ENCODE results near the gene CCDC141.

The CCDC141 gene

DNA sequence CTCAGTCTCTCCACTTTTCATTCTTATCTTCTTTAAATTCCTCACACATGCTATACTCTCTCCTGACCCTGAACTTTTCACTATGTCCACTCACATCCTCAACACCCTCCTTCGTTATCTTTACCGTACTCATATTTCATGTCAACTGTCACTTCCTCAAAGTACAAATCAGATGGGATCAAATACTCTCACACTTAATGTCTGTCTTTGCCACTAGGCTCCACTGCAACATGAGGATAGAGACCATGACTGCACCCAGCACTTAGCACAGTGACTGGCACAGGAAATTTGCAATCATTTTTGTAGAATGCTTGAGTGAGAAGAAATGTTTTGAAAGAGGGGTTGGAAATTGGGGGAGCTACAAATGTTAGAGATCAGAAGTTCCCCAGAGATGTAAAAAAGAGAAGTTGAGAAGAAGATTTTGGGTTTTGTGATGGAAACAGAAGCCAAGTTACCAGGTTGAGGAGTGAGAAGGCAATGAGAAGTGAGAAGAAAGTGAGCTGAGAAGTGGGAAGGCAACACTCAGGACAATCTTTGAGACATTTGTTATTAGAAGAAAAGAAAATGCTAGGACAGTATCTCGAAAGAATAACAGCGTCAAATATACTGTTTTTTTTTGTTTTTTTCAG is 87.0 kb downstream of the CCDC141 start:
- DNase-seq, result no peak

DNA sequence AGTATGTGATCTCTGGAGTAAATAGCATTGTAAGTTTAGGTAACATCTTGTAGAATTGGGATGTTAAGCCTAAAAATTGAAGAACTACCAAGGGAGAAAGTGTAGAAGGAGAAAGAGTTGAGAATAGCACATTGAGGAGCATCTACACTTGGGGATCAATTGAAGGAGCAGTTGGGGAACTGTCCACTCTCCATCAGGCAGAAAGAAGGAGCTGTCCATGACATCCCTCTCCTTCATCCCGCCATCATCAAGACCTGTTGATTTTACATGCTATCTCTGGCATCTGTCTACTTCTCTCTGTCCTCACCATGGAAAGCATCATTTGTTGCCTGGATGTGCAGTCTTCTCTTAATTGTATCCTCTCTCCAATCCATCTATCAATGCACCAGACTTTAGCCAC is 87.8 kb downstream of the CCDC141 start:
- no peak for DNase-seq

DNA sequence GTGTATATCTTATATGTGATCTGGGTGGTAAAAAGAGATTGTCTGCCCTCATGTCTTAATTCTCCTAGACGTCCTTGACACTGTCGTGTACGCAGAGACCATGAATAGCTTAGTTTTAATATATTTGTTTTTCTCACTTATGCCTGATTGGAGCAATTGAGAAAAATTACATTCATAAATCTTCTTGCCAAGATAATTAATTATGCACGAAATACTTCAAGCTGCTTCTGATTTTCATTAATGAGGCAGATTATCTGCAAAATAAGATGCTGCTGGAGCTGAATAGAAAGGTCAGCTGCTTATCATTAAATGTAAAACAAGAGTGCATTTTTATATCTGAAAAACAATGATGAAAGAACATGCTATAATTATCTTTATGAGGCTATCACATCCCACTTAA is 95.9 kb downstream of the CCDC141 start:
- peak; percentile 69 for DNase-seq

DNA sequence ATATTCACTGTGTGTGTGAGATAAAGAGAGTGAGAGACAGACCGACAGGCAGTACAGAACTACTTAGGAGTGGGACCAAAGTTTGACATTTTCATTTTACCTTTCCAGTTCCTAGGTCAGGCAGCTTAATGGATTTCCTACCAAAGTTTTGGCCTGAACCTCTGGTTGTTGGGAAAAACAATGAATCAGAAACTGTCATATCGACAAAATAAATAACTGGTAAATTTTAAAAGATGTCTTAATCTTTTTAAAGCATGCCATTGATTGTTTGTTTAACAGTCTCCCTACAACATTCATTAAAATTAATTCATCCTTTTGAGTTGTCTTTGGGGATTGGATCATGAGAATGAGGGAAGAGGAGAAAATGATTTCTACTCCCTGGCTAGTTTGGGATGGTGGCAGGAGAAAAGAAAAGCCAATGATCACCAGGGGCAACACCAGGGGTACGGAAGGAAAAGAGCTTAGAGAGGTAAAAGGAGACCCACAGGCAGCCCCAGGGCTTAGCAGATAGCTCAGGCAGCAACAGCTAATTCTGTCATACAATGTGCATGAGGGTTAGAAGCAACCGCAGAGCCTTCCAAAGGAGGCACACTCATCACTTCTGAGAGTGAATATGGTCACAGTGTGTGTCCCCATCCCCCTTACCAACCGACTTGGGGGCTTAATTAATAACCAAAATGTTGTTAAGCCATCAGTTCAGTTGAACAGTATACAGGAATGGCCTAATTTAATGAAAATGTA is 98.5 kb downstream of the CCDC141 start:
- no peak for DNase-seq

DNA sequence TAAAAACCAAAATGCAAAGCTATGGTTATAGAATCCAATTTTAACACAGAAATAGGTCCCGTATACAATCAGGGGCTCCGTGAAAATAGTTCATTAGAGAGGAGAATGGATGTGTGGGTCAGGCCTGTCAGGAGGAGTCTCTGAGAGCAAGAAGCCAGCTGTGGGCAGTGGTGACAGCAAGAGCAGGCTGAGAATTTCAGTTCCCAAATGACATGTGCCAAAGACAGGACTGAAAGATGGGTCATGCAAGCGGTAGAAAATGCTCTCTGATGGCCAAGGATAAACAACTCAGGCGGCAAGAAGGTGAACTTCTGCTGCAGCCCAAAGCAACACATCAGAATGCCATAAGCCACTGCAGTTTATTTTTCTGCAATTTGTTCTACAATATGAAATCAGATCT is 100.4 kb downstream of the CCDC141 start:
- no peak for DNase-seq

DNA sequence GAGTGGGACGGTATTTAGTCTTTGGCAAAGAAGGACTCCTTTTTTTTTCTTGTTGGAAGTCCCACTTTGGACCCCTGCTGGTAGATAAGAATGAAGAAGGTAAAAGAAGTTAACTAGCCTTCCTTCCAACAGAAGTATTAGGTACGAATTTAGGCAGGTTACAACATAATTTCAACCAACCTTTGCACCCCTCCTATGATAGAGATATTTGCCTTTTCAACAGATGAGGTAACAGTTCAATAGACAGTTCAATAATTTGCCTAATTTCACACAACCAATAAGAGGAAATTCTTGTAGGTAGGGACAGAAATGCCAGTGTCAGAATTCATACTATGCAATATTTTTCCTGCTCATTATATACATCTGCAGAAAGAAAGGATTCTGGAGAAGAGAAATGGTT is 100.8 kb downstream of the CCDC141 start:
- no peak for DNase-seq

DNA sequence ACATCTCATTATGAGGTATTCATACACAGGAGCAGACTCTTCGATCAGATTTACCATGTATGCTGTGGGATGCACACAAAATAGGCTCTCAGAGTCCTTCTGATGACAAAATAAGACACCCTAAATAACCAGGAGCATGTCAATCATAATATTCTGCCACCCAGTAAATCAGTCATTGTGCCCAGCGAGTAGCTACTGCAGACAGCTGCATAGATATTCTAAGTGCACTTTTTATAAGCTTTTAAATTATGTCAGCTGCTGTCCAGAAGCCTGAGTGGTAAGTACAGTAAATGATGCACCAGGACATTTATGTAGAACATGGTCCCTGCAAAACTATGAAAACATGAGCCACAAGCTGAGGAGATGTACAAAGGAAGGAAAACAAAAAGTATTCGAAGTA is 102.9 kb downstream of the CCDC141 start:
- DNase-seq, result no peak

DNA sequence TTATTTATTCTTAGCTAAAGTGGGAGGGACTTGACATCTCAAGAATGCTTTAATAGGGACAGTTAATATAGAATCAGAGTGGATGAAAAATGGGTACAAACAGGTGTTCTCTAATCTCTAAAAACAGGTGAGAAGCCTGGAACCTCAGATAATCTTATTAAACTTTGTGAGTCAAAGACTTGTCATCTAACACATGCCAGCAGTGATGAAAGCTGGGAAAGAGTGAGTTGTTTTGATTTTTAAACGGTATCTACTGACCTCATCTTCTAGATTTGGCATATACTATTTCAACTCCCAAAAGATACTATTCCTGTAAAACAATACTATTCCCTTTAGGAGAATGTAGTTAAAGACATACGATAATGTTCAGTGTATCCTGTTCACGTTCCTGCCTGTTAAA is 103.4 kb downstream of the CCDC141 start:
- no peak for DNase-seq

DNA sequence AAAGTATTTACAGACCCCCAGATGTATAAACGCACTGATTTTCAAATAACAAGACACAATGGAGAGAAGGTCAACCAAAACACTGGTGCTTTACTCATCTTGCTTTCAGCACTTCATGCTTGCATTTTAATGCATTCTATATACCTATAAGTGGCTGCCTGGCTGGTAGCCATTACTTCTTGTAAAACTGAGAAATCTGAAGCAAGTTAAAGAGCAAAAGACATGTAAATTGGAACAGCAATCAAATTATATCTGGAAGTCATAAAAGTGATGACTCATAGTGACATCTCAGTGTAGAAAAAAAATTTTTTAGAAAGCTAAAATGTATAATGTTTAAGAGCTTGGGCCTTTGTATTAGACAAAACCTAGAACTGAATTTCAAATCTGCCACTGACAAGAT is 106.2 kb downstream of the CCDC141 start:
- peak; percentile 18 for DNase-seq

DNA sequence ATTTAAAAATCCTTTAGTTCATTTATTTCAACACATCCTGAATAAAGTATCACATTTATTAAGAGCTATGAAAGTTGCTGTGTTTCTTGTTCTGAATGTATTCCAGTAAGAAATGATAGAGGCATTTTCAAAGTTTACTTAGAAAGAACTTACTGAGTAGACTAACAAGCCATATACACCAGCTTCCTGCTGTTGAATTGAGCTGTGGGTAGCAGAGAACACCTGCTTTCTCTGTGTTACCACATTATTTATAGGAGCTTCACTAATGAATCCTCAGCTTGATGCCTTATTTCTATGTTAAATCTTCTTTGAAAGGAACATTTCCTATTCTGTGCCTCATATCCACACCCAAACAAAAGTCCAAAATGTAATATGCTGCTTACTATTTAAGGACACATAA is 115.4 kb downstream of the CCDC141 start:
- DNase-seq, result no peak

DNA sequence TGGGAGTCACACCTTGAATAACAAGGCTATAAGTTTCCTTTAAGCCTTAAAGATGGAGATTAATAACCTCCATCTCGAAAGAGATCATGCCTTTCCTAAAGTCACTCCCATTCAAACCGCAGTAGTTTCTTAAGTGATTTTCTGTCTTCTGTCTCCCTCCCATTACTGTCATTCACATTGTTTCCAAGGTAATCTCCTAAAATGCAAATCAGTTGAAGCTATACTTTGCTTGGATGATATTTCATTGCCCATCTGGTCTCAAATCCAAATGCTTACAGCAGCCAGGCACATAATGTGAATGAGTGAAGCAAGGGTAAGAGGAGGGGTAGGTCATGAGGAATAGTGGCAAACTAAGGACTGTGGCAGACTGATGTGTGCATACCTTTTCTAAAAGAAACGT is 116.4 kb downstream of the CCDC141 start:
- DNase-seq, result no peak

DNA sequence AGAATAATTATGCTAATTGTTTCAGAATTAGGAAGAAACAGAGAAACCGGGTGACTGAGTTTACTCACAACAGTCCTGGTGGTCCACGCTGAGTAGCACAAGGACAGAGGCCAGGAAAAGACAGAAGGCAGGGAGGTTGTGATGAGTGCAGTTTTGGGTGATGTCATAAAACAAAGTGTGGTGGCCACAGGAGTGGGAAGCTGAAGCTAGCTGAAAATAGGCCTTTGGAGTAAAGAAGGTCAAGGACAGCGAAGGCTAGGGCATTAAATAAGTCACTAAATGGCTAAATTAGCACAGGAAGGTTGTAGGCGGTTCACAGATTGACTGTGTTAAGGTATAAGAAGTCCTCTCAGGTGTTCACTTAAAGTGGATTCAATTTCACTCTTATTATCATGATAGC is 121.9 kb downstream of the CCDC141 start:
- no peak for DNase-seq

DNA sequence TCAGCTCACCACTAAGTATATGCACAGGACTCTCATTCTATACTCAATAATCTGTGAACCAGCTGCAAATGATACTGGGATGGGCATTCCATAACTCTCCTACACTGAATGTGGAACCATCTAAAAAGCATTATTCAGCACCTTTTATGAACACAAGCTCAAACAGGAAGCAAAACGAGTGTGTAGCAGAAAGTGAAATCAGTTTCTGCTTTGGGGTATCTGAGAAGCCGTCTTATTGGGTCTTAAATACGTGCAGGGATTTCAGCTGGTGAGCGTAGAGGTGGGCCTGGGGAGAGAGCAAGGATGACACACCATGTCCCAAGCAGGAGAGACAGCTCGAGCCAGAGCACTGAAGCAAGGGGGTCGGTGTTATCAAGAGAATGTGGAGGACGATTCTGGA is 122.8 kb downstream of the CCDC141 start:
- DNase-seq, result no peak

DNA sequence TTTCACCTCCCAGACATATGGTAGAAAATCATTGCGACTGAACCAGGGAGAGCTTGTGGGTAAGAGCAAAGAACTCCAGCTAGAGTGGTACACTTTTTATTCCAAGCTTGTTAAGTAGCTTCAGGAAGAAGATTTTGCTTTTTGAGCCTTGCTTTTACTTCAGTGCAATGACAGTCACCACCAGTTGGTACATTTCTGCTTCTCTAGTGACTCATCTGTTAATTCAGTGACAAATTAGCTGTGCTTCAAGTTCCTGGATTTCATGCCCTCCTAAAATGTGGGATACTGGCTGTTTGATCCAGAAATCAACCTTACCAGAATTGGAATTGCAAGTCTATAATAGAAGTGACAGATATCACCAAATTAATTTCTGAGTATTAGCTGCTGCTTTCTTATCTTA is 125.1 kb downstream of the CCDC141 start:
- no peak for DNase-seq

DNA sequence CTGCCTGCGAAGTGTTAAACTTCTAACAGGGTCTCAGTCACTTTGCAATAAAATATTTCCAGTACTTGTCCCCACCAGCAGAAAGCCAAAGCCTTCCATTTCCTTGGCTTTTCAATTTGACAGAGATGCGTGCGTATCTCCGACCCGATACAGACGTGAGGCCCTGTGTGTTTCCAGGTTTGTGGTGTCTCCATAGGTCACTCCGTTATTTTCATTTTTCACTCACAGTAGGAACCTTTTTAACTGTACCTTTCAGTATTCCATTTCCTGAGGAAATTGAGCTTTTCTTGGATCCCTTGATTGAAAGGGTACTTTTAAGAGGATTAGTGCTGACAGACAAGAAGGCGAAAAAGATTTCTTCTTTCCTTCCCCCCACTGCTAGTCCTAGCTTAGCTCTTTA is 126.4 kb downstream of the CCDC141 start:
- no peak for DNase-seq

DNA sequence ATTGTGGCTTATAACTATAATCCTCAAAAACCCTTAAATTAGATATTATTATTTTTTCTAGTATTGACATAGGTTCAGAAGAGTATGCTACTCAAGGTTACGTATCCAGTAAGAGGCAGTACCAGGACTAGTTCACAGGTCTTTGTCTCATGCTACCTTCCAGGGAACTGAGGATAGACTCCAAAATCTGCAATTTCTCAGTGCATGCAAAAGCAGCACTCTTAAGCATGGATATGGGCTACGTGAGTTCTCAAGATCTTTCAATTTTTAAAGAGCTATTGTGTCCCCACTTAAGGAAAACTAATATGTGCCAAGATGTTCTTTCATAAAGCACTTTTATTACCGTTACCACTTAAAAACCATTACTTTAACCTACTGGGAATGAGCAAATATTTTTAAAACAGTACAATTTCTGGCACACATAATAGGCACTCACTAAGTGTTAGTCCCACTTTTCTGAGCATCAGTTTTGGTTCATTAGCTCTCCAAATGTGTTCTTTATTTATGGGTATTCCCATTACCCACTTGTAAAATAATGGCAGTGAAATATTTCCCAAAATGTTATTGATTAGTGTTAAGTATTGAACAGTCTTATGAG is 128.9 kb downstream of the CCDC141 start:
- peak; percentile 19 for DNase-seq

DNA sequence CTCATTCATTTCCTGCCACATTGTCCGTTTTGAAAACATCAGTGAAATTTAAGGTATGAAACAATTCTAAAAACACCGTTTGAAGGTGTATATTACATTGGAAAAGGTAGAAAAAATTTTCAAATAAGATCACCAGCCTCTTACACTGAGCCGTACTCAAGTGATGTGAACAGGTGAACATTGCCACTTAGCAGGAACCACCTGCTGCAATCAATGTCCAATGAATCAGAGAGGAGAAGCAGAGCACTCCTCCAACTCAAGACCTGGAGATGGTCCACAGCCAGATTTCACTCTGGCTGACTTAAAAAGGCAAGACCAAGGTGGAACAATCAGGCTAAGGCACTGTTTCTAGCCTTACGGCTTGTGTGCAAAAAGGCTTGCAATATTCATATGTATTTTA is 132.4 kb downstream of the CCDC141 start:
- DNase-seq, result no peak

DNA sequence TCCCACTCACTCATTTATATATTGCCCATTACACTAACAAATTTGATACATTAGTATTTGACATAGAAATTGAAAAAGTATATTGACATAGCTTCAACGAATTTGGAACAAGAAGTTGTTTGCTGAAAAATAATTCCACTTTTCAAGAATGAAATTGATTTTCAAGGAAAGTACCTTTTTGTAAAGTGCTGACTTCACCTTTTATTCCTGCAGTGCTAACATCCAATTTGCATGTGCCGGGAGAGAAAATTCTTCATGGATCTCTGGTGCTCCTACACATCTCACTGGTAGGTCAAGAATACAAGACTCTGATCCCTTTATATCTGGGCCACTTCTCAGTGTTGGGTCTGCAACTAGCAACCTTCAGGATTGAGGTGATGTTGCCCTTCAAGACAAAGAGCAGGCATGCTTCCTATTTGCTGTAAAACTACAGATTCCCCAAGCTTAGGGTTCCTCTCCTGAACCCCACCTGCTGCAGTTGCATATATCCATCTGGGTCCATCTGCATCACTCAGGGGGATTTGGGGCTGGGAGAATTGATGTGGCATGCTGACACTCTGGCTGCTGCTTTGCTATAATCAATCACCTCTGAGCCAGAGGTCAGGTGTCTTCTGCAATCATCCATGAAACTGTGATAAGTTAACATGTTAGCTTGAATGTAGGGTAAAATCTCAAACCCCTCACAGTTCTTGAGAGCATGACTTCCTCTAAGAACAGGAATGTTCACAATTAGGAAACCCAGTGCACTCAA is 134.3 kb downstream of the CCDC141 start:
- no peak for DNase-seq

DNA sequence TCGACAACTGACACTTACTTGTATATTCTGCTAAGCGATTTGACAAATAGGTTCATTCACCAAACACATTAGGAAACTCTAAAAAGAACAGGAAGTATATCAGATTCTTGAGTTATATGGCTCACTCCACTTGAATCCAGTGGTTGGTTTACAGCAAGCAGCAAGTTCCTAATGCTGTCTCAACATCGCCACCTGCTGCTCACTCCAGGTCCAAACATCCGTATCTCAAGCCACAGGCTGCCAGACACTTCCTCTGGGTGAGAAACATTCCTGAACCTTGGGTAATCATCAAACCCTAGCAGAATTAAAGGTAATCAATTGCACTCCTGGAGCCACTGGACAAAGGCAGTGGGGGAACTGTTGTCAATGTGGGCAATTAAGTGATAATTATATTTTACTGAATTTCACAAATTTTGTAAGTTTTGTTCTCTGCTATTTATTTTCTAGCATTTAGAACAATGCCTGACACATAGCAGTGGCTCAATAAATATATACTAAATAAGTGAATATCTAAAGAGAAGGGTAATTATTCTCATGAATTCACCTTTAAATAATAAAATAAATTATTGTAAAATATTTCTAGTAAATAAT is 135.6 kb downstream of the CCDC141 start:
- DNase-seq, result peak; percentile 50

DNA sequence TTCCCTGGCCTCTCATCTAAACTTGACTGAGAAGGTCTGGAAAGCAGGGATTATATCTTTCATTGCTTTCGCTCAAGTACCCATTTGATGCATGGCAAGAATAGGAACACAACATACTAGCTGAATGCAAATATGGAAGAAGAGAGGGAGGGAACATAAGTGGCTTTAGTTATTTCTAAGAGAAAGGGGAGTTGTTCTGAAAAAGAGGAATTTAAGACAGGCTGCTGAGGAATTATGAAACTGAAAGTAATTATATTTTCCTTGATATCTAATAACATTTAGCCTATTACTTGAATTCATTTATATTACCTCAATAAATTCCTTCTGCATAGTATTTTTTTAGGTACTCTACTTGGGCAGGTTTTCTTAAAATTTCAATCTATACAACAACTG is 136.9 kb downstream of the CCDC141 start:
- no peak for DNase-seq

DNA sequence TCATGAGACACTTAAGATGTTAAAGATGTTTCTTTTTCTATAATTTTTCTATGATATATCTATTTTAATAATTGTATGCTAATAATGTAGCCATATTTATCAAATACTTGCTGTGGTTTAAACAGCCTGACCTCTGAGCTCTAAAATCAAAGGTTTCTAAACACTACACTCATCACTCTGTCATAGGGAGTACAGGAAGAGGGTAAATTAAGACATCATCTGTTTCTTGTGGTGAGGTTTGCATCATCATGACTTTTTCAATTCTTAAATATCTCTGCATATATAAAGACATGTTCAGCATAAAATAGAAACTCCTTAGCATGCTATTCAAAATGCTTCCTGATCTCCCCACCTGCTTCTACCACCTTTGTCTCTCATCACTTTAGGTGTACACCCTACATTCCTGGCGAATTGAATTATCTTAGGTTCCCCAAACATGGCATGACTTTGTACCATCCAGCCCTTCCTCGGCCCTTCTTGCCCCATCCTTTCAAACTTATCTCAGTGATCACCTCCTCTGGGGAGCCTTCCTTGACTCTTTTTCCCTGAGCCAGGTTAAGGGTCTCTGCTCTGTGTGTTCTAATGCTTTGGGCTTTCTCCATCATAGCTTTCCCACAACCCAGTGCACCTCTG is 137.4 kb downstream of the CCDC141 start:
- no peak for DNase-seq

DNA sequence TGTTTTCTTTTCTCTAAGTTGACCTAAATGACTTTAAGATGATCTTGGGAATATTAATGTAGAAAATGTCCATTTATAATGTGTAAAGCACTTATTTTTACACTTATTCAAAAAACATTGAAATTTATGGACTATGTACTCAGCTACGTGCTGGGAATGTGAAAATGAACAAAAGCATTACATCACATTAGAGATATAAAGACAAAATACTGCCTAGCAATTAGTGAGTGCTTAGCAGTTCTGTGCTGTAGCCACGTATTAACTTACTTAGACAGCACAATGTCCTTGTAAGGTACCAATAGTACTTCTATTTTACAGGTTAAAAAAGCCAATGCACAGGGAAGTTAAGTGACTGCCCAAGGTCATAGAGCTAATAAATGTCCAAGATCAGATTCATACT is 138.9 kb downstream of the CCDC141 start:
- DNase-seq, result no peak

DNA sequence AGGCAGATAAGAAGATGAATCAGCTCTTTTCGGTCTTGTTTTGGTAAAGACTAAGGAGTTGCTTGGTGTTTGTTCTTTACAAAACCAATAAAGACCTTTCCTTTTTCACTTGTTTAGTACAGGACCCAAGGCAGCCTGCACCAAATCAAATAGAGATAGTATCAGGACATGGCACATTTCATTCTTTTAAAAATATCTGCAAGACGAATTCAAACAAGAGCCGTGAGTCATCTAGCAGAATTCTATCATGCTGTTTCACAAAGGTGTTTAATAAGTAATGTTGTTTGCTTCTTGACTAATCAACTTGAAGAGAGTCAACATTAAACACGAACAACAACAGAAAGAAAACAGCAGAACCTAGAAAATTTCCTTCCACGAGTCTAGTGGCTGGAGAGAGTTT is 139.9 kb downstream of the CCDC141 start:
- DNase-seq, result no peak

All from NCI-H1105 treated with DMSO at 0.1 percent for 48 hours (cell line).